ENCODE measurements around the gene ALPL.
"Not testable (repeated sequence)": the region's sequence is repeated elsewhere in the genome, so short reads cannot be mapped to it uniquely, and the experiment has no call there.

Gene ALPL

DNA sequence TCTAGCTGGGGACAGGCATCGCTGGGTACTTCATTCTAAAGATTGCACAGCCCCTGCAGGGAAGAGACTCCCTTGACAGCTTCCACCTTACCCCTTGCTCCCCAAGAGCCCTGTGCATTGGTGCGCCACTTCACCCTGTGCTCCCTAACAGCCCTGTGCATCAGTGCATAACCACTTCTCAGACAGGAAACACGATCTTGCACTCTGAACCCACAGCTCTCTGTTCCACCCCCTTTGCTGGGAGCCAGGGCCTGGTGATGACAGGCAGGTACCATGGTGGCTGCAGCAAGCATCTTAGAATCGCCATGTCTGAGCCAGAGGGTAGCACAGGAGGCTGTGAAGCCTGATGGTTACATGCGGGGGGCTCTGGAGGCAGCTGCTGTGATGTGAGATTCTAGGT, 5.0 kb downstream of the ALPL start:
- Histone ChIP-seq H3K9me3 (ENCODE audit: control extremely low read depth in 1 of 5, control insufficient read depth in 4 of 5, insufficient read depth in 2 of 5, low read depth in 1 of 5, low read length in 4 of 5) (no peaks in the 10 kb centered on the region), H3K36me3 (ENCODE audit: control insufficient read depth in 4 of 4, insufficient read depth in 4 of 4, low read length in 3 of 4) (no peaks in the 10 kb centered on the region), H3K4me3 (ENCODE audit: control insufficient read depth in 1 of 7, extremely low read depth in 1 of 7, insufficient read depth in 4 of 7, low read depth in 2 of 7, low read length in 6 of 7) (no peak overlapping the region), H3K27me3 (replicated peaks in 2 of 5; ENCODE audit: control insufficient read depth in 4 of 5, insufficient read depth in 5 of 5, low read length in 4 of 5) (peaks cover 0 to 47% (median 21%) of the 10 kb centered on the region in 5 experiments), H3K4me1 (ENCODE audit: control extremely low read depth in 1 of 4, control insufficient read depth in 4 of 4, insufficient read depth in 4 of 4, low read length in 3 of 4) (peaks cover 0 to 8% (median 2%) of the 10 kb centered on the region in 4 experiments), H3K27ac (ENCODE audit: insufficient read depth in 1 of 2, low read depth in 1 of 2, low read length in 2 of 2, poor library complexity in 1 of 2, severe bottlenecking in 2 of 2) (no peak overlapping the region)
- no peak for DNase-seq
- CTCF ChIA-PET = interaction anchor here (1.0 to 1.7 kb wide), 4 partner anchors 9 to 143 kb away, joined by 3 to 9 read pairs (median 4); no protein-coding TSS in a partner anchor
- 79% methylated on average over 4 of the region's 5 CpGs for WGBS (ENCODE audit: insufficient coverage)
- POLR2A ChIA-PET = interaction anchor here (1.1 to 1.2 kb wide), 2 partner anchors 8 to 26 kb away, joined by 3 to 5 read pairs; no protein-coding TSS in a partner anchor

DNA sequence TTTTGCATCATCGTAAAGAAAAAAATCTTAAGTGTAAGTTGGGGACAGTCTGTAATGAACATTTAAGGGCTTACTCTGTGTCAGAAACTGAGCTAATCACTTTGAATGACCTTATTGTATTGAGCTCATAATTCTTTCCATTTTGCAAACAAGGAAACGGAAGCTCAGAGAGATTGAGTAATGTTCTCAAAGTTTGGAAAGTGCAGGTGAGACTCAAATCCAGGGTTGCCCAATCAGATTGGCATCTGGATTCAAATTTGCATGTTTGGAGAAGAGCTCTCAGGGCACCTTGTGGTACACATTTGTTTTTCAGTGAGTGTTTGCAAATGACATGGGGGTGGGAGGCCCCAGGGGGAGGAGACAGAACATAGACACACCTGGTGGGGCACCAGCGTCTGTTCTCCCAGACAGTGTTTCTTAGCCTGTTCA, 8.0 kb downstream of the ALPL start:
- 92% methylated on average over 3 of the region's 3 CpGs for WGBS (ENCODE audit: insufficient coverage)
- Histone ChIP-seq H3K36me3 (ENCODE audit: control insufficient read depth in 4 of 4, insufficient read depth in 4 of 4, low read length in 3 of 4) (no peaks in the 10 kb centered on the region), H3K9me3 (ENCODE audit: control extremely low read depth in 1 of 5, control insufficient read depth in 4 of 5, insufficient read depth in 2 of 5, low read depth in 1 of 5, low read length in 4 of 5) (no peaks in the 10 kb centered on the region), H3K27ac (ENCODE audit: insufficient read depth in 1 of 2, low read depth in 1 of 2, low read length in 2 of 2, poor library complexity in 1 of 2, severe bottlenecking in 2 of 2) (no peak overlapping the region), H3K4me1 (ENCODE audit: control extremely low read depth in 1 of 4, control insufficient read depth in 4 of 4, insufficient read depth in 4 of 4, low read length in 3 of 4) (no peaks in the 10 kb centered on the region), H3K4me3 (ENCODE audit: control insufficient read depth in 1 of 7, extremely low read depth in 1 of 7, insufficient read depth in 4 of 7, low read depth in 2 of 7, low read length in 6 of 7) (no peak overlapping the region), H3K27me3 (replicated peaks in 2 of 5; ENCODE audit: control insufficient read depth in 4 of 5, insufficient read depth in 5 of 5, low read length in 4 of 5) (peaks cover 0 to 18% (median 6%) of the 10 kb centered on the region in 5 experiments)
- DNase-seq = no peak
- ChIA-PET POLR2A (no interaction called here), CTCF (interaction anchor here (0.7 to 1.9 kb wide), 5 partner anchors 10 to 285 kb away, joined by 3 to 6 read pairs (median 3); no protein-coding TSS in a partner anchor)

DNA sequence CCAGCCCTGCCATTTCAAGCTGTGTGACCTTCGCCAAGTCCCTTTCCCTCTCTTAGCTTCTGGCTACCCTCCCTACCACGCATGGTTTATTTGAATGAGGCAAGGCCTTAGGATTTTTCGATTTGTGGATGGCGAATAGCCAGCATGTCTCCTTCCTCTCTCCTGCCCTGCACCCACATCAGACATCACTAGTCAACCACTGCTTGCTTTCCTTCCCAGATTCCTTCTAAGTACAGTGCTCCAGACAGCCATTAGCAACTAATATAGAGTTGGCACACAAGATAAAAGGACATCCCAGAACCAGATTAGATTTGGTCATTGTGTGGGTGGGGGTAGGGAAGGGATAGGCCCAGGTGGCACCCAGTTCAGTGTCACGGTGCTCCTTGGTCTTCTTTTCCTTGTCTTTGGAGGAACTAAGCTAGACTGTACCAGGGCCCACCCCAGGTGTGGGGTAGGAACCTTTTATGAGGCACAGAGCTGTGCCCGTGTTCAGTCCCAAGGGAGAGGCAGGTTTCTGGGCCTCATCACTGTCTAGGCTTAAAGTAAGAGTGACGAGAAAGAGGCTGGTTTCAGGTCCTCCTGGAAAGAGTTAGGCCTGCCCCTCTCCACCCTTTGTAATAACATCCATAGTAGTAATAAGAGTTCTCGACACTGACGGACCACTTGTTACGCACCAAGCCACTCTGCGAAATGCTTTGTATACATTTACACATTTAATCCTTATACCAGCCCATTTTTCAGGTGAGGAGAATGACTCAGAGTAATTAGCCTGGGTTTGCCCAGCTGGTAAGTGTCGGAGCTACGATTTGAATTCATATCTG, 8.6 kb downstream of the ALPL start:
- no peak overlapping the region for H3K27ac ChIP-seq (ENCODE audit: insufficient read depth in 1 of 2, low read depth in 1 of 2, low read length in 2 of 2, poor library complexity in 1 of 2, severe bottlenecking in 2 of 2)
- ChIA-PET CTCF (interaction anchor here (0.6 to 1.9 kb wide), 8 partner anchors 10 to 1448 kb away, joined by 3 to 6 read pairs (median 3); no protein-coding TSS in a partner anchor), POLR2A (no interaction called here)
- no peaks in the 10 kb centered on the region for H3K9me3 ChIP-seq (ENCODE audit: control extremely low read depth in 1 of 5, control insufficient read depth in 4 of 5, insufficient read depth in 2 of 5, low read depth in 1 of 5, low read length in 4 of 5)
- H3K27me3 ChIP-seq (replicated peaks in 2 of 5; ENCODE audit: control insufficient read depth in 4 of 5, insufficient read depth in 5 of 5, low read length in 4 of 5) = peaks cover 0 to 12% (median 6%) of the 10 kb centered on the region in 5 experiments
- no peaks in the 10 kb centered on the region for H3K36me3 ChIP-seq (ENCODE audit: control insufficient read depth in 4 of 4, insufficient read depth in 4 of 4, low read length in 3 of 4)
- DNase-seq = no peak
- no peak overlapping the region for H3K4me3 ChIP-seq (ENCODE audit: control insufficient read depth in 1 of 7, extremely low read depth in 1 of 7, insufficient read depth in 4 of 7, low read depth in 2 of 7, low read length in 6 of 7)
- 91% methylated on average over 8 of the region's 13 CpGs for WGBS (ENCODE audit: insufficient coverage)
- no peaks in the 10 kb centered on the region for H3K4me1 ChIP-seq (ENCODE audit: control extremely low read depth in 1 of 4, control insufficient read depth in 4 of 4, insufficient read depth in 4 of 4, low read length in 3 of 4)

DNA sequence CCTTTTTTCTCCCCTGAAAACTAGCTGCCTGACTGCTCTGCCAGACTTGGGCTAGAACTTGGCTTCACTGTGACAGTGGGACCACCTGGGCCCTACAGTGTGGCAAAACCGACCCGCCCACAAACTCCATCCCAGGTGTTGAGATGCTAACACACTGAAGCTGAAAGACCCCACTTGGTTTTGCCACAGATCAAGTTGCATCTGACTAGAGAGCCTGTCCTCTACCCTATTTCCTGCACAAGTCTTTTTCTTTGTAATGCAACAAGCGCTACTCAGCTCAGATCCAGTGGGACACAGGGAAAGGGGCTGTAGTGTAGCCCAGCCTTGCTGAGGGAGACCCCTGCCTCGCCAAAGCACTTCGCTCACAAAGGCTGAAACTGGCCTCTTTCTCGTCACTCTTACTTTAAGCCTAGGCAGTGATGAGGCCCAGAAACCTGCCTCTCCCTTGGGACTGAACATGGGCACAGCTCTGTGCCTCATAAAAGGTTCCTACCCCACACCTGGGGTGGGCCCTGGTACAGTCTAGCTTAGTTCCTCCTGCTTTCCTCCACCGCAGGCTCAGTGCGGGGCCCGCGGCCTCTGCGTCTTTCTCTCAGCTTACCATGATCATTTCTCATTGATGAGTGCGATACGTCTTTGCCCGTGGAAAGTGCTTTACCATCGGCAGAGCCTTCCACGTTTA, 9.7 kb downstream of the ALPL start:
- Histone ChIP-seq H3K27ac (ENCODE audit: insufficient read depth in 1 of 2, low read depth in 1 of 2, low read length in 2 of 2, poor library complexity in 1 of 2, severe bottlenecking in 2 of 2) (no peak overlapping the region), H3K36me3 (ENCODE audit: control insufficient read depth in 4 of 4, insufficient read depth in 4 of 4, low read length in 3 of 4) (no peaks in the 10 kb centered on the region), H3K27me3 (replicated peaks in 2 of 5; ENCODE audit: control insufficient read depth in 4 of 5, insufficient read depth in 5 of 5, low read length in 4 of 5) (peaks cover 0 to 8% (median 5%) of the 10 kb centered on the region in 5 experiments), H3K9me3 (ENCODE audit: control extremely low read depth in 1 of 5, control insufficient read depth in 4 of 5, insufficient read depth in 2 of 5, low read depth in 1 of 5, low read length in 4 of 5) (no peaks in the 10 kb centered on the region), H3K4me1 (ENCODE audit: control extremely low read depth in 1 of 4, control insufficient read depth in 4 of 4, insufficient read depth in 4 of 4, low read length in 3 of 4) (no peaks in the 10 kb centered on the region), H3K4me3 (ENCODE audit: control insufficient read depth in 1 of 7, extremely low read depth in 1 of 7, insufficient read depth in 4 of 7, low read depth in 2 of 7, low read length in 6 of 7) (no peak overlapping the region)
- DNase-seq = no peak
- POLR2A ChIA-PET = no interaction called here
- CTCF ChIA-PET = interaction anchor here (0.6 to 1.7 kb wide), 6 partner anchors 12 to 1447 kb away, joined by 3 to 5 read pairs (median 3); no protein-coding TSS in a partner anchor
- 96% methylated on average over 16 of the region's 16 CpGs for WGBS (ENCODE audit: insufficient coverage)

DNA sequence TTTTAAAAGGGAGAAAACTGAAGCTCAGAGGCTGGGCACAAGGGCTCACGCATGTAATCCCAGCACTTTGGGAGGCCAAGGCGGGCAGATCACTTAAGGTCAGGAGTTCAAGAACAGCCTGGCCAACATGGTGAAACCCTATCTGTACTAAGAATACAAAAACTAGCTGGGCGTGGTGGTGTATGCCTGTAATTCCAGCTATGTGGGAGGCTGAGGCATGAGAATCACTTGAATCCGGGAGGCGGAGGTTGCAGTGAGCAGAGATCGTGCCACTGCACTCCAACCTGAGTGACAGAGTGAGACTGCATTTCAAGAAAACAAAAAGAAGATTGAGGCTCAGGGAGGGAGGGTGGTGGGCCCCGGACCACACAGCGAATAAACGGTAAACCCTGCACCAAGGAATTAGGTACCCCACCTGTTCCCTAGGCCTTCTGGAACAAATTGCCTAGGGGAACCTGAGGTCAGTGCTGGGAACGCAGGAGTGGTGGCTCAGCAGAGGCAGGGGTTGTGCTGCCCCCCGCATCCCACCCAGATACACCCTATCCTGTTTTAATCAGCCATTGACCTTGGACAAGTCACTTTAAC, 10.4 kb downstream of the ALPL start:
- CTCF ChIA-PET = interaction anchor here (0.9 to 1.7 kb wide), 3 partner anchors 13 to 249 kb away, joined by 3 to 4 read pairs (median 3); no protein-coding TSS in a partner anchor
- H3K4me1 ChIP-seq (ENCODE audit: control extremely low read depth in 1 of 4, control insufficient read depth in 4 of 4, insufficient read depth in 4 of 4, low read length in 3 of 4); POLR2A ChIA-PET; H3K27ac ChIP-seq (ENCODE audit: insufficient read depth in 1 of 2, low read depth in 1 of 2, low read length in 2 of 2, poor library complexity in 1 of 2, severe bottlenecking in 2 of 2); H3K9me3 ChIP-seq (ENCODE audit: control extremely low read depth in 1 of 5, control insufficient read depth in 4 of 5, insufficient read depth in 2 of 5, low read depth in 1 of 5, low read length in 4 of 5); DNase-seq; H3K36me3 ChIP-seq (ENCODE audit: control insufficient read depth in 4 of 4, insufficient read depth in 4 of 4, low read length in 3 of 4); H3K4me3 ChIP-seq (ENCODE audit: control insufficient read depth in 1 of 7, extremely low read depth in 1 of 7, insufficient read depth in 4 of 7, low read depth in 2 of 7, low read length in 6 of 7); H3K27me3 ChIP-seq (replicated peaks in 2 of 5; ENCODE audit: control insufficient read depth in 4 of 5, insufficient read depth in 5 of 5, low read length in 4 of 5): not testable (repeated sequence)
- 100% methylated on average over 7 of the region's 11 CpGs for WGBS (ENCODE audit: insufficient coverage)

DNA sequence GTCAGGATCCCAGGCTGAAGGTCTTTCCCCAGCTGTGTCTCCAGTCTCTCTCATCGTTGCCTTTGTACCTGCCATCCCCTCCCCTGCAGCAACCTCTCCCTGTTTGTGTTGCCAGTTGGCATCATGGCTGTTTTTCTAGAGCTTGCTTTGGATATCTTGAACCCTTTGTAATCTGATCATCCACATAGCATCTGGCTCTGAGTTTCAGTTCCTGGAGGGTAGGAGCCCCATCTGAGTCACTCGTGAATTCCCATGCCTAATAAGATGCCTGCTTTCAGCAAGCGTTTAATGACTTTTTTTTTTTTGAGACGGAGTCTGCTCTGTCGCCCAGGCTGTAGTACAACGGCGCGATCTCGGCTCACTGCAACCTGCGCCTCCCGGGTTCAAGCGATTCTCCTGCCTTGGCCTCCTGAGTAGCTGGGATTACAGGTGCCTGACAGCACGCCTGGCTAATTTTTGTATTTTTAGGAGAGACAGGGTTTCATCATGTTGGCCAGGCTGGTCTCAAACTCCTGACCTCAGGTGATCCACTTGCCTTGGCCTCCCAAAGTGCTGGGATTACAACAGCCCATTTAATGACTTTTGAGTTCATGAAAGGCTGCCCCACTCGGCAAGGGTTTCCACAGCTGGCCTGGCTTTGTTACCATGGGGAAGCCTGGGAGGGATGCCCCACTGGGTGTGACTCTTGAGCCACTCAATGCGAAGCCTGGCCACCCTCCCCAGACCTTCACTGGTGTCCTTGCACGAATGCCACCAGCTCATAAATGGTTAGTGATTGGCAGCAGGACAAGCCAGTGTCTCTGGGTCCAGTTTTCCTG, 11.9 kb downstream of the ALPL start:
- 98% methylated on average over 16 of the region's 16 CpGs for whole genome bisulfite sequencing (ENCODE audit: insufficient coverage)
- H3K36me3 ChIP-seq (ENCODE audit: control insufficient read depth in 4 of 4, insufficient read depth in 4 of 4, low read length in 3 of 4) = no peaks in the 10 kb centered on the region
- H3K4me1 ChIP-seq (ENCODE audit: control extremely low read depth in 1 of 4, control insufficient read depth in 4 of 4, insufficient read depth in 4 of 4, low read length in 3 of 4) = peaks cover 0 to 13% (median 11%) of the 10 kb centered on the region in 4 experiments
- no peak overlapping the region for H3K4me3 ChIP-seq (ENCODE audit: control insufficient read depth in 1 of 7, extremely low read depth in 1 of 7, insufficient read depth in 4 of 7, low read depth in 2 of 7, low read length in 6 of 7)
- H3K9me3 ChIP-seq (ENCODE audit: control extremely low read depth in 1 of 5, control insufficient read depth in 4 of 5, insufficient read depth in 2 of 5, low read depth in 1 of 5, low read length in 4 of 5) = no peaks in the 10 kb centered on the region
- ChIA-PET CTCF (interaction anchor here (1.1 to 1.7 kb wide), 4 partner anchors 9 to 153 kb away, joined by 3 to 4 read pairs (median 4); no protein-coding TSS in a partner anchor), POLR2A (no interaction called here)
- no peak overlapping the region for H3K27ac ChIP-seq (ENCODE audit: insufficient read depth in 1 of 2, low read depth in 1 of 2, low read length in 2 of 2, poor library complexity in 1 of 2, severe bottlenecking in 2 of 2)
- DNase-seq = no peak
- peaks cover 0 to 4% (median 0%) of the 10 kb centered on the region in 5 experiments for H3K27me3 ChIP-seq (replicated peaks in 2 of 5; ENCODE audit: control insufficient read depth in 4 of 5, insufficient read depth in 5 of 5, low read length in 4 of 5)

Data from common myeloid progenitor, CD34-positive (primary cell).